Adipocyte (in vitro differentiated cells): ENCODE data around the gene CADPS.
"Not testable (repeated sequence)": the region's sequence is repeated elsewhere in the genome, so short reads cannot be mapped to it uniquely, and the experiment has no call there.

ENCODE experiments used
- DNase-seq: peaks from one replicate; pipeline ENCODE4 v3.0.0-alpha.2; 2015; ENCODE audit warnings: low read depth
- H3K27me3 ChIP-seq: replicated peaks from 2 replicates; pipeline ENCODE4 v1.7.0; 2013; ENCODE audit warnings: mild to moderate bottlenecking, low read length, moderate library complexity; ENCODE audit not compliant: control insufficient read depth, insufficient read depth
- H3K36me3 ChIP-seq: 2 replicates; pipeline ENCODE4 v1.7.0; 2013; ENCODE audit warnings: low read length, mild to moderate bottlenecking, moderate library complexity; ENCODE audit not compliant: control insufficient read depth, insufficient read depth, severe bottlenecking
- H3K4me1 ChIP-seq: 2 replicates; pipeline ENCODE4 v1.7.0; 2013; ENCODE audit warnings: mild to moderate bottlenecking, low read length, moderate library complexity; ENCODE audit not compliant: control insufficient read depth, insufficient read depth
- H3K4me3 ChIP-seq: 2 replicates; pipeline ENCODE4 v1.7.0; 2013; ENCODE audit warnings: mild to moderate bottlenecking, low read length, moderate library complexity
- H3K9ac ChIP-seq: 2 replicates; pipeline ENCODE4 v1.7.0; 2013; ENCODE audit warnings: mild to moderate bottlenecking, low read length, moderate library complexity
- H3K9me3 ChIP-seq: 2 replicates; pipeline ENCODE4 v1.7.0; 2013; ENCODE audit warnings: mild to moderate bottlenecking, low read length, moderate library complexity; ENCODE audit not compliant: control insufficient read depth

CADPS gene

GRCh38 chr3:62586356-62586755 is 288.9 kb downstream of the CADPS start:
- peaks cover 28% of the 10 kb centered on the region for H3K4me1 ChIP-seq
- H3K27me3 ChIP-seq, result peaks cover 3% of the 10 kb centered on the region
- DNase-seq, result peak; percentile 65
- H3K9me3 ChIP-seq, result peaks cover 5% of the 10 kb centered on the region
- no peak overlapping the region for H3K4me3 ChIP-seq
- H3K9ac ChIP-seq, result no peak overlapping the region
- no peaks in the 10 kb centered on the region for H3K36me3 ChIP-seq

DNA sequence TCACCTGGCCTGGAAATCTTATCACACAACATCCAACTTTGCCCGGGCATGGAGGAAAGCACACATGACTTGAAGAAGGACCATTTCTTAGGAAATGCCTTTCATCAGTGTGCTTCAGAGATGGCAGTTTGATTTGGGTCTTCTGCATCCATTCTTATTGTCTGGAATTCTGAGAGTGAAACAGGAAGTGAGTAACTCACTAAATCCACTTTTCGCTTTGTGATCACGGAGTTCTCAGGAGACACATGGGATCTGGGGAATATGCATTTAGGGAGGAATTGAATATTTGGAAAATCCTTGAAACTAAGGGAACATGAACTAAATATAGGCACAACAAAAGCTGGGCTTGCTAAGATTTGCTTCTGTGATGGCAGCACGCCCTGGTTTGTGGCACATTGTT is 289.4 kb downstream of the CADPS start:
- peaks cover 7% of the 10 kb centered on the region for H3K9me3 ChIP-seq
- DNase-seq, result no peak
- no peaks in the 10 kb centered on the region for H3K27me3 ChIP-seq
- H3K9ac ChIP-seq, result no peak overlapping the region
- no peaks in the 10 kb centered on the region for H3K36me3 ChIP-seq
- peaks cover 28% of the 10 kb centered on the region for H3K4me1 ChIP-seq
- H3K4me3 ChIP-seq, result no peak overlapping the region

- Histone ChIP-seq H3K9me3 (peaks cover 11% of the 10 kb centered on the region), H3K4me1 (peaks cover 28% of the 10 kb centered on the region), H3K9ac (no peak overlapping the region), H3K27me3 (no peaks in the 10 kb centered on the region), H3K4me3 (no peak overlapping the region), H3K36me3 (no peaks in the 10 kb centered on the region)
- no peak for DNase-seq
Measured at GRCh38 chr3:62584636-62585035, 290.6 kb downstream of the CADPS start.

DNA sequence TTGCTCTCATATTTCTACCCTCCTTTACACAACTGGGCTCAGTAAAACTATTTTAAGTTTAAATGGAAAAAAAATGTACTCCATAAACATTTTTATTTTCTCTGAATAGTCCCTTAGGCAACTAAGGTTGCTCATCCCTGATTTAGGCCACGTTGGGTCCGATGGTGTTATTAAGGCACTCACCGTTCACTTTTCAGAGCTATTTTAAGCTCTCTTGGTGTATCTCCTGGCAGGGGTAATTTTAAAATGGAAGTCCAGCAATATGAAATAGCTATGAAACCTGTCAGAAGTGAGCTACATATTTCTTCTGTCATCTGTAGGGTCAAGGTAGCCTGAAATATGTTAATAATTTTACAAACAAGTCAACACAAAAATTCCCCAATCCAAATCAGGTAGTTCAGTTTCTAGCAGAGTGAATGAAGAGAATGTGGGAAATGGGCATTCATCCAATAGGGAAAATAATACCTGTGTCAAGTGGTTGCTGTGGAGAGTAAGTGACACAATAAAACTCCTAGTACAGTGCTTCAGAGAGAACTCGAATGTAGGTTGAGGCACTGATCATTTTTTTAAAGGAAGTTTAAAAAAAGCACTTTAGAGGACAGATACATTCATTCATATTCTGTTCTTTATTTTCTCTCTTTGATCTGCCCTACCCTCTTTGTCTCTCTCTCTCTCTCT is 292.6 kb downstream of the CADPS start:
- Histone ChIP-seq H3K36me3 (no peaks in the 10 kb centered on the region), H3K9me3 (peaks cover 22% of the 10 kb centered on the region), H3K27me3 (no peaks in the 10 kb centered on the region), H3K9ac (no peak overlapping the region), H3K4me3 (no peak overlapping the region), H3K4me1 (peaks cover 22% of the 10 kb centered on the region)
- no peak for DNase-seq

- H3K9me3 ChIP-seq, result peaks cover 22% of the 10 kb centered on the region
- not testable (repeated sequence) for H3K27me3 ChIP-seq, H3K36me3 ChIP-seq, DNase-seq, H3K9ac ChIP-seq, H3K4me1 ChIP-seq, H3K4me3 ChIP-seq
Measured at GRCh38 chr3:62580485-62580884, 294.7 kb downstream of the CADPS start.

GRCh38 chr3:62577153-62577552 is 298.1 kb downstream of the CADPS start:
- H3K36me3 ChIP-seq, result no peaks in the 10 kb centered on the region
- no peaks in the 10 kb centered on the region for H3K27me3 ChIP-seq
- H3K9ac ChIP-seq, result no peak overlapping the region
- no peak overlapping the region for H3K4me3 ChIP-seq
- no peak for DNase-seq
- H3K4me1 ChIP-seq, result peaks cover 3% of the 10 kb centered on the region
- peaks cover 22% of the 10 kb centered on the region for H3K9me3 ChIP-seq

DNA sequence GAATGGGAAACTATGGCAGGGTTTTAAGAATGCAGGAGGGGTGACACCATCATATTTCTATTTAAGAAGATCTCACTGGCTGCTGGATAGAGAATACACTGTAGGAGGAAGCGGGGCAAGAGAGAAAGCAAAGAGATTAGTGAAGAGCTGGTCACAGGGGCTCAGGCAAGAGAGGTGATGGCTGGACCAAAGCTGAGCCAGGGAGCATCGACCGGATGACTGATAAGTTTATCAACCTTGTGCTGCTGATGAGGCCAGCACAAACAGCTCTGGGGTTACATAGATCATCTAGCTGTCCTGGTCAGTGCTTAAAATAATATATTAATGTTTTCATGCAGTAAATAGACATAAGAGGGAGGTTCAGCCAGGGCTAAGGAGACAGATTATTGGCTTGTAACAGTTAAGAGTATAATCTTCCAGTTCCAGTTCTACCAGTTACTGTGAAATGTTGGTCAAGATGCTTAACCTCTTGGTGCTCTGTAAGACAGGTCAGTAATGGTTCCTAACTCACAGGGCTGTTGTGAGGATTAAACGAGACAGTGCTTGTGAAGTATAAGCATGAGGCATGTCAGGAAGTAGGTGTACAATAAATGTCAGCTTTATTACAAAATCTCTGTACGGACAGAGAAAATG is 300.8 kb downstream of the CADPS start:
- no peak for DNase-seq
- H3K9me3 ChIP-seq, result peaks cover 8% of the 10 kb centered on the region
- no peaks in the 10 kb centered on the region for H3K27me3 ChIP-seq
- no peaks in the 10 kb centered on the region for H3K36me3 ChIP-seq
- no peak overlapping the region for H3K9ac ChIP-seq
- no peak overlapping the region for H3K4me3 ChIP-seq
- peaks cover 3% of the 10 kb centered on the region for H3K4me1 ChIP-seq

DNA sequence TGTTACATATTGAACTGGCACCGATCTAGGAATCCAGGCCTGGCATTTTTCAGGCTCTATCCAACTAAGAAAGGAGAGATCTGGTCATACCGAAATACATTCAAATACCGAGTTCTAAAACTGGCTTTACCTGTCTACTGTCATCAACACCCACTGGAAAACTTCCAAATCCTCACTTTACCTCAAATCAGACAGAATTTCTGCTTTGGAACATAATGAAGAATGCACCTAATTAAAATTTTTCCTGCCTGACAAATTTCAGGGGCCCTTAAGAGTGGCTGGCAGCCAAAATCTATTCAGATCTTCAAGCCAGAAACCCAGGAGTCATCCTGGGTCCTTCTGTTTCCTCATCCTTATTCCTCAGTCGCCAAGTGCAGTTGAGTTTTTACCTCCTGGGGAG is 303.3 kb downstream of the CADPS start:
- Histone ChIP-seq H3K9me3 (no peaks in the 10 kb centered on the region), H3K9ac (no peak overlapping the region), H3K4me1 (peaks cover 11% of the 10 kb centered on the region), H3K27me3 (no peaks in the 10 kb centered on the region), H3K36me3 (no peaks in the 10 kb centered on the region), H3K4me3 (no peak overlapping the region)
- DNase-seq, result no peak

DNA sequence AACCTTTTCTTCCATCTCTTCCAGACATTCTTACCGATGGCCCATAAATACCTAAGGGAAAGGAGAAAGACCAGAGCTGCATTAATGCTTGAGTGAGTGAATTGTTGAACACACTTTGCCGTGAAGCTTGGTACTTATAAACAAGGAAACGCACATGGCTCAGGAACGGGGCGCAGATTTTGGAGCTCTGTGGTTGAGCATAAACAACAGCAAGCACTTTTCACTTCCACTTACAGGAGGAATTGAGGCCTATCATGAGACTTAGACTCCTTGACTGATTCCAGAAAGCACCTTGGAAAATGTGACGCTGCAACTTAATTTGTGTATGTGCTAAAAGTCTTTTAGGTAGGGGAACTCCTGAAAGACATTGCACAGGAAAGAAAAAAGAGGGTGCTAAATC is 304.3 kb downstream of the CADPS start:
- H3K4me3 ChIP-seq, result no peak overlapping the region
- no peak overlapping the region for H3K9ac ChIP-seq

GRCh38 chr3:62569609-62570008 is 305.6 kb downstream of the CADPS start:
- H3K27me3 ChIP-seq, result no peaks in the 10 kb centered on the region
- no peaks in the 10 kb centered on the region for H3K9me3 ChIP-seq
- H3K9ac ChIP-seq, result no peak overlapping the region
- H3K4me3 ChIP-seq, result no peak overlapping the region
- no peak for DNase-seq
- no peaks in the 10 kb centered on the region for H3K36me3 ChIP-seq
- H3K4me1 ChIP-seq, result peaks cover 11% of the 10 kb centered on the region

More for the DNA sequence above, 304.3 kb downstream of the CADPS start:
- Histone ChIP-seq H3K4me1 (peaks cover 13% of the 10 kb centered on the region), H3K36me3 (no peaks in the 10 kb centered on the region), H3K9me3 (no peaks in the 10 kb centered on the region), H3K27me3 (no peaks in the 10 kb centered on the region)
- DNase-seq, result no peak

GRCh38 chr3:62567097-62568021 is 307.9 kb downstream of the CADPS start:
- no peaks in the 10 kb centered on the region for H3K9me3 ChIP-seq
- H3K4me3 ChIP-seq, result peak overlapping the region; percentile 50
- DNase-seq, result peak; percentile 71
- H3K36me3 ChIP-seq, result no peaks in the 10 kb centered on the region
- peaks cover 21% of the 10 kb centered on the region for H3K4me1 ChIP-seq
- no peaks in the 10 kb centered on the region for H3K27me3 ChIP-seq
- H3K9ac ChIP-seq, result peak overlapping the region; percentile 64
